Activated naive CD4-positive, alpha-beta T cell treated with anti-CD3 and anti-CD28 coated beads, Interleukin-2, amount 50 U/mL, for 72 hours (primary cell): ENCODE measurements around the gene GRIFIN. TPM values are rescaled to one million over a fixed set of nuclear protein-coding genes. Genes with fewer than 3 reads are reported as not detected.
"Not testable (repeated sequence)": the region's sequence is repeated elsewhere in the genome, so short reads cannot be mapped to it uniquely, and the experiment has no call there.

Experiments used
- ATAC-seq, 2 donors: fragments of 150-1000 bp; cut with Tn5 transposase; 2 replicates each; pipeline ENCODE4 v1.10.0; 2021; ENCODE audit warnings: mild to moderate bottlenecking in 2 of 2, moderate library complexity in 2 of 2
- DNase-seq, 2 donors: peaks; one replicate each; pipeline ENCODE4 v3.0.0; 2021 to 2022; ENCODE audit warnings: low spot score in 2 of 2
- H3K27ac Mint-ChIP-seq, 2 donors: one replicate each; pipeline ENCODE4 v1.8.0; 2022; ENCODE audit warnings: mild to moderate bottlenecking in 2 of 2, mixed read lengths in 2 of 2
- H3K36me3 Mint-ChIP-seq, 2 donors: one replicate each; pipeline ENCODE4 v1.8.0; 2022; ENCODE audit warnings: mixed read lengths in 2 of 2
- H3K9me3 Mint-ChIP-seq, 2 donors: one replicate each; pipeline ENCODE4 v1.8.0; 2022; ENCODE audit warnings: mixed read lengths in 2 of 2
- total RNA-seq, 2 donors: library from RNA; stranded (reverse); gene quantifications; one replicate each; pipeline ENCODE4 v1.2.3, GENCODE V29; 2022

GRIFIN gene
- total RNA-seq, 2 donors from 2014 or later: not detected

- no peaks in the 10 kb centered on the region for H3K36me3 Mint-ChIP-seq
Observed at GRCh38 chr7:2476776-2477446, 713 bp upstream of the GRIFIN start.

GRCh38 chr7:2475678-2476015 lies 551 bp downstream of the GRIFIN start:
- DNase-seq: no peak
- Mint-ChIP-seq H3K27ac (no peak overlapping the region), H3K36me3 (no peaks in the 10 kb centered on the region), H3K9me3 (no peaks in the 10 kb centered on the region)
- ATAC-seq: no peak

More at GRCh38 chr7:2476776-2477446, 713 bp upstream of the GRIFIN start:
- DNase-seq (no peak), ATAC-seq (peak in 1 of 2 donors; percentile 3)
- H3K9me3 Mint-ChIP-seq: no peaks in the 10 kb centered on the region
- no peak overlapping the region for H3K27ac Mint-ChIP-seq

GRCh38 chr7:2474813-2475677 lies 1.2 kb downstream of the GRIFIN start:
- Mint-ChIP-seq H3K9me3 (no peaks in the 10 kb centered on the region), H3K36me3 (no peaks in the 10 kb centered on the region)

GRCh38 chr7:2474224-2474623 lies 2.0 kb downstream of the GRIFIN start:
- H3K27ac Mint-ChIP-seq: no peak overlapping the region
- DNase-seq (no peak), ATAC-seq (no peak)
- H3K36me3 Mint-ChIP-seq: no peaks in the 10 kb centered on the region
- H3K9me3 Mint-ChIP-seq: no peaks in the 10 kb centered on the region

More at GRCh38 chr7:2474813-2475677, 1.2 kb downstream of the GRIFIN start:
- no peak for ATAC-seq
- H3K27ac Mint-ChIP-seq: no peak overlapping the region
- DNase-seq: no peak

DNA sequence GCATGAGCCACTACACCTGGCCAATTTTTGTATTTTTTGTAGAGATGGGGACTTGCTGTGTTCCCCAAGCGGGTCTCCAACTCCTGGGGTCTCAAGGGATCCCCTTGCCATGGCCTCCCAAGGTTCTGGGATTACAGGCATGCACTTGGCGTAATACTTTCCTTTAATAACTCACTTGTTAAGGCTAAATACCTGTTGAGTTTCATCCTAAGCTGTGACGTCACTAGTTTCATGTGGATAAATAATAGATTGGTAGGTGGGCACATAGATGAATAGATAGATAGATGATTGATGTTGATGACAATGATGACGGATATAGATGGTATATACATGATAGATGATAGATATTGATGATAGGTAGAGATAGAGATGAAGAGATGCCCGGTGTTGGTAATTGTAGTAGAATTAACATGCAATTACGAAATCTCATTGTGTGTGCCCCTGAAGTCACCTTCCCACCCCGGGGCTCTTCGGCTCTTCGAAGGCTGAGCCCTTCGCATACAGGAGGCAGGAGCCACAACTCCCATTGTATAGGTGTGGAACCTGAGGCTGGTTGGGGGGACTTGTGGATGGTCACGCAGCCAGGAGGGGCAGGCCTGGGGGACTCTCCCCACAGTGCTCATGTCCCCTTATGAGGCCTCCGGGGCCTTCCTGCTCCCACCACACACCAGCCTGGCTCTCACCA lies 2.6 kb downstream of the GRIFIN start:
- ATAC-seq: no peak
- DNase-seq: no peak
- no peaks in the 10 kb centered on the region for H3K9me3 Mint-ChIP-seq
- H3K27ac Mint-ChIP-seq: no peak overlapping the region
- no peaks in the 10 kb centered on the region for H3K36me3 Mint-ChIP-seq

GRCh38 chr7:2472739-2473138 lies 3.5 kb downstream of the GRIFIN start:
- ATAC-seq: no peak
- Mint-ChIP-seq H3K27ac (no peak overlapping the region), H3K9me3 (no peaks in the 10 kb centered on the region), H3K36me3 (no peaks in the 10 kb centered on the region)
- no peak for DNase-seq

GRCh38 chr7:2471396-2471795 lies 4.8 kb downstream of the GRIFIN start:
- DNase-seq (no peak), ATAC-seq (no peak)
- H3K9me3 Mint-ChIP-seq: no peaks in the 10 kb centered on the region
- H3K27ac Mint-ChIP-seq: no peak overlapping the region
- H3K36me3 Mint-ChIP-seq: no peaks in the 10 kb centered on the region

DNA sequence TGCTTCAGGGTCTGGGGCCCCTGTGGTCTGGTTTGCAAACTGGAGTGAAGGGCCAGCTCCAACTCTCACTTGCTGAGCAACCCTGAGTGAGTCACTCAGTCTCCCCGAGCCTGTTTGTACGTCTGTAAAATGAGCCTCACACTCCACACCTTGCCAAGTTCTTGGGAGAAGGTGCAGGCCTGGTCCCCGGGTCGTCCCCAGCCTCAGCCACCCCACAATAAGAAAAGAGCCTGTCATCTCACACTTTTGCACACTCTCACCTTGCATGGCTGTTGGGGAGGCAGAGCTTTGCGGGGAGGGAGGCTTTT lies 5.2 kb downstream of the GRIFIN start:
- DNase-seq (no peak), ATAC-seq (peak in 1 of 2 donors; percentile 14)
- no peak overlapping the region for H3K27ac Mint-ChIP-seq

DNA sequence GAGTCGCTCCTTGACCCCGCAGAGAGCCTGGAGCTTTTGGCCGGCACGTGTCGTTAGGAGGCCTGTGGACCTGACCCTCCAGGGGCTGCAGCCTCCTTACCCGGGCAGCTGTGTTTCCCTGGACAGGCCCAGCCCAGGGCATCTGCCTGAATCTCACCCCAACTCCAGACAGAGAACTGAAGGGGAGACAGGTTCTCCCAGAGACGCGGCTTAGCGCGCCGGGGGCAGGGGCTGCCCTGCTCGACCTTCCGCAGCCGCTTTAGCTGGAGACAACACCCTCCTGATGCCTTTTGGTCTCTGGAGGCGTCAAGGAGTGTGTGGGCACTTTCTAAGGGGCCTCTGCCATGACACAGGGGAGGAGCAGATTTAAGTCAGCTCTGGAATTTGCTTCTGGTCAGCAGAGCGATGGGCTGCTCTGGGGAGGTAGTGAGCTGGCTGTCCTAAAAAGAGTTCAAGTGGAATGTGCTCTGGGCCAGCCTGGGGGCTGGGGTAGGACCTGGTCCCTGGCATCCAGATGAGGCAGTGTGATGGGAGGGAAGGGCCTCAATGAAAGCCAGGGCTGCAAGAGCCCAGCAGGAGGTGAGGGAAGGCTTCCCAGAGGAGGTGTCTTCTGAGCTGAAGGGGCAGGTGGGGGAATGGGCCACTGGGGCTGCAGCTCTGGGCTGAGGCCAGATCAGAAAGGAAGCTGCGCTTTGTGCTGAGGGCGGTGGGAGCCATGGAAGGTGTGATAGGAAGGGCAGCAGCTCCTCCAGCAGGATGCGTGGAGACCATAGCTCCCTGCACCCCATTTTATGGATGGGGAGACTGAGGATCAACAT lies 5.8 kb downstream of the GRIFIN start:
- no peaks in the 10 kb centered on the region for H3K36me3 Mint-ChIP-seq
- no peaks in the 10 kb centered on the region for H3K9me3 Mint-ChIP-seq
- no peak for DNase-seq
- peak overlapping the region in 1 of 2 donors; percentile 26 for H3K27ac Mint-ChIP-seq
- ATAC-seq: no peak

More for the DNA sequence above, 5.2 kb downstream of the GRIFIN start:
- no peaks in the 10 kb centered on the region for H3K36me3 Mint-ChIP-seq
- no peaks in the 10 kb centered on the region for H3K9me3 Mint-ChIP-seq

GRCh38 chr7:2469460-2470203 lies 6.6 kb downstream of the GRIFIN start:
- H3K9me3 Mint-ChIP-seq, DNase-seq, H3K27ac Mint-ChIP-seq, H3K36me3 Mint-ChIP-seq, ATAC-seq: not testable (repeated sequence)

- Mint-ChIP-seq H3K36me3 (no peaks in the 10 kb centered on the region), H3K27ac (no peak overlapping the region), H3K9me3 (no peaks in the 10 kb centered on the region)
- no peak for DNase-seq
- no peak for ATAC-seq
Observed at GRCh38 chr7:2468227-2468626, 8.0 kb downstream of the GRIFIN start.

DNA sequence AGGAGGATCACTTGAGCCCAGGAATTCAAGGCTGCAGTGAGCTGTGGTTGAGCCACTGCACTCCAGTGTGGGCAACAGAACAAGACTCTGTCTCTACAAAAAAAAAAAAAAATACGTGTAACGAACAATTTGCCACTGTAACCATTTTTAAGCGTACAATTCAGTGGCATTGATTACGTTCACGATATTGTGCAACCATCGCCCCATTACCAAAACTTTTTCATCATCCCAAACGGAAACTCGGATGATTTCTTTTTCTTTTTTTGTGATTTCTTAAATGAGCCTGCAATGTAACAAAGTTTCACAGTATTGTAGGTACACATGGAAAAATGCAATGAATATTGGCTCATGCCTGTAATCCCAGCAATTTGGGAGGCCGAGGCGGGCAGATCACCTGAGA lies 9.5 kb downstream of the GRIFIN start:
- Mint-ChIP-seq H3K9me3 (no peaks in the 10 kb centered on the region), H3K27ac (no peak overlapping the region), H3K36me3 (no peaks in the 10 kb centered on the region)
- ATAC-seq (no peak), DNase-seq (no peak)

- ATAC-seq: no peak
- no peak for DNase-seq
- Mint-ChIP-seq H3K36me3 (no peaks in the 10 kb centered on the region), H3K9me3 (no peaks in the 10 kb centered on the region), H3K27ac (no peak overlapping the region)
Observed at GRCh38 chr7:2465928-2466327, 10.3 kb downstream of the GRIFIN start.

DNA sequence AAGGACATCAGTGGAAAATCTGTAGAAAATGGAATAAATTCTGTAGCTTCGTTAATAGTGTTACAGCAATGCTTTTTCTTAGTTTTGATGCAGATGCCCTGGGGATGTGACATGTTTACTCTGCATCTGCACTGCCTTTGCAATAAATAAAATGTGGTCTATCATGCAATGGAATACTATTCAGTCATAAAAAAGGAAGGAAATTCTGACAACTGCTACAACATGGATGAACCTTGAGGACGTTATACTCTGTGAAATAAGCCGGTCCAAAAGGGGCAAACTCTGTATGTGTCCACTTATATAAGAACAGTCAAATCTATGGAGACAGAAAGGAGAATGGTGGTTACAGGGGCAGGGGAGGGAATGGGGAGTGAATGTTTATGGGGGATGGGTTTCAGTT lies 13.5 kb downstream of the GRIFIN start:
- no peak overlapping the region for H3K27ac Mint-ChIP-seq
- DNase-seq: no peak
- no peaks in the 10 kb centered on the region for H3K9me3 Mint-ChIP-seq
- no peaks in the 10 kb centered on the region for H3K36me3 Mint-ChIP-seq
- ATAC-seq: no peak

DNA sequence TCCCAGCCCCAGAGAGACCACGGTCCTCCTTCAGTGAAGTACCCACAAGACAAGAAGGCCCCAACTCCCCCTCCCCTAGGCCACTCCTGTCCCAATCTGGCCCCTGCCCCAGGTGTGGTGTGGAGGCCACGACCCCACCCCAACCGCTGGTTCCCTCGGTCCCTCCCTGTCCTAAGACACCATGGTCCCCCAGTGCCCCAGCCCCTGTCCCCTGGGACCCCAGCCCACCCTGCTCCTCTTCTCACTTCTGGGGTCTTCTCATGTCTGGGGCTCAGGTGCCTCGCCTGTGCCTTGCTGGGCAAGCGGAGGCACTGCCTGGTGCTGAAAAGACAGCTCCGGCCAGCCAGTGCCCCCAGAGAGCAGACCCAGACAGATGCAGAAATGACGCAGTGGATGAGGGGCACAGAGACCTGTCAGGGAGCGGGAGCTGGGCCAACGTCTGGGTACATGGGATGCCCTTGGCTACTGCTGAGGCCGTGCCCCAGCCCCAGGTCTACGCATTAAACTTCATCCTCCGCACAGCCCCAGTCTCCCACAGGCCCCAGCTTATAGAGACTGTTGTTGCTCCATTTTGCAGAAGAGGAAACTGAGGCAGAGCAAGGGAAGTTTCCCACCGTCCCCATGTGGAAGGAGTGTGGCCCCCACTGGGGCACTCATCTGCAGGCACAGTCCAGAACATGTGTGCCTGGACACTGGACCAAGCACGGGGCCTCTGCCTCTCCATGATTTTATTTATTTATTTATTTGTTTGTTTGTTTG lies 14.8 kb downstream of the GRIFIN start:
- no peaks in the 10 kb centered on the region for H3K9me3 Mint-ChIP-seq
- ATAC-seq (no peak), DNase-seq (no peak)
- no peak overlapping the region for H3K27ac Mint-ChIP-seq
- H3K36me3 Mint-ChIP-seq: no peaks in the 10 kb centered on the region

DNA sequence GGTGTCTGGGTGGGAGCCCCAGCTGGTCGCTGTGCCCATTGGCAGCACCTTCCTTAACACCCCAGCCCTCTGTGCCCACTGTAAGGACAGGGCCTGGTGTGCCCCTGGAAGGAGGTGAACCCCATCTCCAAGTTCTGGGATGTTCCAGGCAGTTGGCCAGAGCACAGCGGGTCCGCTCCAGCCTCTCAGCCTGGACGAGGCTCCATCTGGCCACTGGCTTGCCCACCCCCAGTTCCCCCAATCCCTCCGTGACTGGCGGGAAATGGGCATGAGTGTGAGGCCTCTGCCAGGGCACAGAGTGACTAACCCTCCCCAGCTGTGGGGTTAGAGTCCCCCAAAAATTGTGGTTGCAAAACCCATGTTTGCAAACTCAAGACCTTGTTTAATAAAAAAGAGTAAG lies 15.6 kb downstream of the GRIFIN start:
- no peaks in the 10 kb centered on the region for H3K9me3 Mint-ChIP-seq
- ATAC-seq: no peak
- DNase-seq: no peak
- H3K27ac Mint-ChIP-seq: no peak overlapping the region
- H3K36me3 Mint-ChIP-seq: no peaks in the 10 kb centered on the region
